WTC11 (cell line): ENCODE data around the gene ERH. TPM values are rescaled to one million over a fixed set of nuclear protein-coding genes. Genes with fewer than 3 reads are reported as not detected.

Source experiments
- ATAC-seq: fragments of 200-7000 bp; cut with Tn5 transposase; 2 replicates; pipeline ENCODE4 v1.10.0; 2021; ENCODE audit warnings: mild to moderate bottlenecking, moderate library complexity
- CTCF ChIA-PET: fragments of 300-600 bp; sonication (Branson Sonifier 250); formaldehyde crosslinking; loops from one replicate; lab custom pipeline; 2021; ENCODE audit warnings: antibody characterized with exemption; lab: Charles Lee
- POLR2A ChIA-PET: fragments of 350-600 bp; sonication (Branson Sonifier 250); formaldehyde crosslinking; loops from one replicate; lab custom pipeline; 2021; ENCODE audit warnings: antibody characterized with exemption; lab: Charles Lee
- DNase-seq: peaks from one replicate; pipeline ENCODE4 v3.0.0; 2021; ENCODE audit warnings: low spot score
- H3K27ac Mint-ChIP-seq: 2 replicates; pipeline ENCODE4 v1.8.0; 2021; ENCODE audit warnings: mixed read lengths
- H3K27me3 Mint-ChIP-seq: 2 replicates; pipeline ENCODE4 v1.8.0; 2021; ENCODE audit warnings: low read depth, mild to moderate bottlenecking, moderate library complexity, mixed read lengths
- H3K36me3 Mint-ChIP-seq: 2 replicates; pipeline ENCODE4 v1.8.0; 2021; ENCODE audit warnings: mixed read lengths
- H3K4me1 Mint-ChIP-seq: 2 replicates; pipeline ENCODE4 v1.8.0; 2022; ENCODE audit warnings: mixed read lengths
- H3K4me3 Mint-ChIP-seq: 2 replicates; pipeline ENCODE4 v1.8.0; 2021; ENCODE audit warnings: mild to moderate bottlenecking, moderate library complexity, mixed read lengths
- H3K9me3 Mint-ChIP-seq: 2 replicates; pipeline ENCODE4 v1.8.0; 2021; ENCODE audit warnings: mixed read lengths
- CDX4 ChIP-seq: fragments of 250-450 bp; sonication (Bioruptor Pico); IDR thresholded peaks from 2 replicates; pipeline ENCODE4 v1.9.0; 2021; ENCODE audit warnings: moderate library complexity, mild to moderate bottlenecking, inconsistent platforms, borderline replicate concordance
- EMX1 ChIP-seq: fragments of 250-450 bp; sonication (Bioruptor Pico); IDR thresholded peaks from 2 replicates; pipeline ENCODE4 v1.8.0; 2021; ENCODE audit warnings: mild to moderate bottlenecking
- ETV6 ChIP-seq: sonication (generic); formaldehyde crosslinking; IDR thresholded peaks from 2 replicates; pipeline ENCODE4 v1.8.1; 2022; ENCODE audit warnings: mild to moderate bottlenecking, missing genetic modification reagents
- FOXJ3 ChIP-seq: sonication (generic); formaldehyde crosslinking; IDR thresholded peaks from 2 replicates; pipeline ENCODE4 v1.9.0; 2021; ENCODE audit warnings: missing genetic modification reagents, mild to moderate bottlenecking, borderline replicate concordance
- FOXP1 ChIP-seq: sonication (generic); formaldehyde crosslinking; IDR thresholded peaks from 2 replicates; pipeline ENCODE4 v1.8.0; 2022; ENCODE audit warnings: missing genetic modification reagents, mild to moderate bottlenecking, moderate library complexity, borderline replicate concordance
- GABPB1 ChIP-seq: sonication (generic); formaldehyde crosslinking; IDR thresholded peaks from 2 replicates; pipeline ENCODE4 v1.8.1; 2023; ENCODE audit warnings: mild to moderate bottlenecking, missing genetic modification reagents
- JUN ChIP-seq: sonication (generic); formaldehyde crosslinking; IDR thresholded peaks from 2 replicates; pipeline ENCODE4 v1.8.0; 2023; ENCODE audit warnings: mild to moderate bottlenecking, missing genetic modification reagents
- NFE2L1 ChIP-seq: sonication (generic); formaldehyde crosslinking; IDR thresholded peaks from 2 replicates; pipeline ENCODE4 v1.8.1; 2023; ENCODE audit warnings: missing genetic modification reagents
- PRRX2 ChIP-seq: fragments of 250-450 bp; sonication (Bioruptor Pico); IDR thresholded peaks from 2 replicates; pipeline ENCODE4 v1.8.0; 2021; ENCODE audit warnings: mild to moderate bottlenecking
- SMAD4 ChIP-seq: sonication (generic); formaldehyde crosslinking; IDR thresholded peaks from 2 replicates; pipeline ENCODE4 v1.8.0; 2022; ENCODE audit warnings: mild to moderate bottlenecking, missing genetic modification reagents
- ZNF138 ChIP-seq: sonication (generic); formaldehyde crosslinking; conservative IDR thresholded peaks from 2 replicates; pipeline ENCODE4 v1.8.1; 2022; ENCODE audit warnings: mild to moderate bottlenecking, moderate library complexity, missing genetic modification reagents
- total RNA-seq: library from RNA; stranded (reverse); gene quantifications from 3 replicates; pipeline ENCODE4 v1.2.3, GENCODE V29; 2021
- TF ChIP-seq, protein P1 (sequence below): sonication (generic); formaldehyde crosslinking; IDR thresholded peaks from 2 replicates; pipeline ENCODE4 v1.8.0; 2023; ENCODE audit warnings: mild to moderate bottlenecking, missing genetic modification reagents
- TF ChIP-seq, protein P2 (sequence below): fragments of 250-450 bp; sonication (Bioruptor Pico); IDR thresholded peaks from 2 replicates; pipeline ENCODE4 v1.9.0; 2021; ENCODE audit warnings: mild to moderate bottlenecking
- TF ChIP-seq, protein P3 (sequence below): sonication (generic); formaldehyde crosslinking; IDR thresholded peaks from 2 replicates; pipeline ENCODE4 v1.8.0; 2022; ENCODE audit warnings: mild to moderate bottlenecking, missing genetic modification reagents
- TF ChIP-seq, protein P4 (sequence below): fragments of 250-450 bp; sonication (Bioruptor Pico); IDR thresholded peaks from 2 replicates; pipeline ENCODE4 v1.9.0; 2021; ENCODE audit warnings: mild to moderate bottlenecking, borderline replicate concordance
- TF ChIP-seq, protein P5 (sequence below): sonication (generic); formaldehyde crosslinking; IDR thresholded peaks from 2 replicates; pipeline ENCODE4 v1.8.1; 2022; ENCODE audit warnings: missing genetic modification reagents, borderline replicate concordance
- TF ChIP-seq, protein P6 (sequence below): sonication (generic); formaldehyde crosslinking; IDR thresholded peaks from 2 replicates; pipeline ENCODE4 v1.8.0; 2022; ENCODE audit warnings: mild to moderate bottlenecking, missing genetic modification reagents

The ERH gene
- total RNA-seq, 1 experiment from 2014 or later = 363 TPM

DNA sequence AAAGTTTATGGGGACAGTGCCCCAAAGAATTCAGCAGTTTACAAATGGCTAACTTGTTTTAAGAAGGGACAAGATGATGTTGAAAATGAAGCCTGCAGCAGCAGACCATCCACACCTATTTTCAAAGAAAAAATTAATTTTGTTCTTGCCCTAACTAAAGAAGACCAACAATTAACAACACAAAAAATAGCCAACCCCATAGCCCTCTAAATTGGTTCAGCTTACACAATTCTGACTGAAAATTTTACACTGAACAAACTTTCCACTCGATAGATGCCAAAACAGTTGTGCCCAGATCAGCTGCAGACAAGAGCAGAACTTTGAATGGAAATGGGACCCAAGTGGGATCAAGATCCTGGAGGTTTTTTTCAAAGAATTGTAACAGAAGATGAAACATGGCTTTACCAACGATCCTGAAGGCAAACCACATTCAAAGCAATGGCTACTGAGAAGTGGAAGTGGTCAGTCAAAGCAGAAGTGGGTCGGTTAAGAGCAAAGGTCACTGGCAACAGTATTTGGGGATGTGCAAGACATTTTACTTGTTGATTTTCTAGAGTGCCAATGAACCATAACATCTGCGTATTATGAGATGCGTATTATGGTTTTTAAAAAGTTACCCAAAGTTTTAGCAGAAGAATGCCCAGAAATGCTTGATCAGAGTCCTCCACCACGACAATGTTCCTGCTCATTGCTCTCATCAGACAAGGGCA is 30.3 kb upstream of the ERH start:
- ATAC-seq (no peak), DNase-seq (no peak)
- H3K27ac Mint-ChIP-seq = no peak overlapping the region
- no peak overlapping the region for H3K4me3 Mint-ChIP-seq
- peaks cover 20% of the 10 kb centered on the region for H3K36me3 Mint-ChIP-seq
- ChIA-PET POLR2A (no interaction called here), CTCF (no interaction called here)
- H3K9me3 Mint-ChIP-seq = no peaks in the 10 kb centered on the region
- no peaks in the 10 kb centered on the region for H3K27me3 Mint-ChIP-seq
- H3K4me1 Mint-ChIP-seq = no peaks in the 10 kb centered on the region
- TF ChIP-seq SMAD4 (CRISPR knock-in tag) (no peak), EMX1 (CRISPR knock-in tag) (no peak), JUN (no peak), FOXP1 (CRISPR knock-in tag) (no peak), ZNF138 (no peak), PRRX2 (no peak), GABPB1 (no peak)
- TF ChIP-seq, protein P1, sequence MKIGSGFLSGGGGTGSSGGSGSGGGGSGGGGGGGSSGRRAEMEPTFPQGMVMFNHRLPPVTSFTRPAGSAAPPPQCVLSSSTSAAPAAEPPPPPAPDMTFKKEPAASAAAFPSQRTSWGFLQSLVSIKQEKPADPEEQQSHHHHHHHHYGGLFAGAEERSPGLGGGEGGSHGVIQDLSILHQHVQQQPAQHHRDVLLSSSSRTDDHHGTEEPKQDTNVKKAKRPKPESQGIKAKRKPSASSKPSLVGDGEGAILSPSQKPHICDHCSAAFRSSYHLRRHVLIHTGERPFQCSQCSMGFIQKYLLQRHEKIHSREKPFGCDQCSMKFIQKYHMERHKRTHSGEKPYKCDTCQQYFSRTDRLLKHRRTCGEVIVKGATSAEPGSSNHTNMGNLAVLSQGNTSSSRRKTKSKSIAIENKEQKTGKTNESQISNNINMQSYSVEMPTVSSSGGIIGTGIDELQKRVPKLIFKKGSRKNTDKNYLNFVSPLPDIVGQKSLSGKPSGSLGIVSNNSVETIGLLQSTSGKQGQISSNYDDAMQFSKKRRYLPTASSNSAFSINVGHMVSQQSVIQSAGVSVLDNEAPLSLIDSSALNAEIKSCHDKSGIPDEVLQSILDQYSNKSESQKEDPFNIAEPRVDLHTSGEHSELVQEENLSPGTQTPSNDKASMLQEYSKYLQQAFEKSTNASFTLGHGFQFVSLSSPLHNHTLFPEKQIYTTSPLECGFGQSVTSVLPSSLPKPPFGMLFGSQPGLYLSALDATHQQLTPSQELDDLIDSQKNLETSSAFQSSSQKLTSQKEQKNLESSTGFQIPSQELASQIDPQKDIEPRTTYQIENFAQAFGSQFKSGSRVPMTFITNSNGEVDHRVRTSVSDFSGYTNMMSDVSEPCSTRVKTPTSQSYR (CRISPR knock-in tag) = no peak
- TF ChIP-seq, protein P2, sequence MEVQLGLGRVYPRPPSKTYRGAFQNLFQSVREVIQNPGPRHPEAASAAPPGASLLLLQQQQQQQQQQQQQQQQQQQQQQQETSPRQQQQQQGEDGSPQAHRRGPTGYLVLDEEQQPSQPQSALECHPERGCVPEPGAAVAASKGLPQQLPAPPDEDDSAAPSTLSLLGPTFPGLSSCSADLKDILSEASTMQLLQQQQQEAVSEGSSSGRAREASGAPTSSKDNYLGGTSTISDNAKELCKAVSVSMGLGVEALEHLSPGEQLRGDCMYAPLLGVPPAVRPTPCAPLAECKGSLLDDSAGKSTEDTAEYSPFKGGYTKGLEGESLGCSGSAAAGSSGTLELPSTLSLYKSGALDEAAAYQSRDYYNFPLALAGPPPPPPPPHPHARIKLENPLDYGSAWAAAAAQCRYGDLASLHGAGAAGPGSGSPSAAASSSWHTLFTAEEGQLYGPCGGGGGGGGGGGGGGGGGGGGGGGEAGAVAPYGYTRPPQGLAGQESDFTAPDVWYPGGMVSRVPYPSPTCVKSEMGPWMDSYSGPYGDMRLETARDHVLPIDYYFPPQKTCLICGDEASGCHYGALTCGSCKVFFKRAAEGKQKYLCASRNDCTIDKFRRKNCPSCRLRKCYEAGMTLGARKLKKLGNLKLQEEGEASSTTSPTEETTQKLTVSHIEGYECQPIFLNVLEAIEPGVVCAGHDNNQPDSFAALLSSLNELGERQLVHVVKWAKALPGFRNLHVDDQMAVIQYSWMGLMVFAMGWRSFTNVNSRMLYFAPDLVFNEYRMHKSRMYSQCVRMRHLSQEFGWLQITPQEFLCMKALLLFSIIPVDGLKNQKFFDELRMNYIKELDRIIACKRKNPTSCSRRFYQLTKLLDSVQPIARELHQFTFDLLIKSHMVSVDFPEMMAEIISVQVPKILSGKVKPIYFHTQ (CRISPR knock-in tag) = no peak
- TF ChIP-seq, protein P3, sequence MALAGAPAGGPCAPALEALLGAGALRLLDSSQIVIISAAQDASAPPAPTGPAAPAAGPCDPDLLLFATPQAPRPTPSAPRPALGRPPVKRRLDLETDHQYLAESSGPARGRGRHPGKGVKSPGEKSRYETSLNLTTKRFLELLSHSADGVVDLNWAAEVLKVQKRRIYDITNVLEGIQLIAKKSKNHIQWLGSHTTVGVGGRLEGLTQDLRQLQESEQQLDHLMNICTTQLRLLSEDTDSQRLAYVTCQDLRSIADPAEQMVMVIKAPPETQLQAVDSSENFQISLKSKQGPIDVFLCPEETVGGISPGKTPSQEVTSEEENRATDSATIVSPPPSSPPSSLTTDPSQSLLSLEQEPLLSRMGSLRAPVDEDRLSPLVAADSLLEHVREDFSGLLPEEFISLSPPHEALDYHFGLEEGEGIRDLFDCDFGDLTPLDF (CRISPR knock-in tag) = no peak
- TF ChIP-seq, protein P4, sequence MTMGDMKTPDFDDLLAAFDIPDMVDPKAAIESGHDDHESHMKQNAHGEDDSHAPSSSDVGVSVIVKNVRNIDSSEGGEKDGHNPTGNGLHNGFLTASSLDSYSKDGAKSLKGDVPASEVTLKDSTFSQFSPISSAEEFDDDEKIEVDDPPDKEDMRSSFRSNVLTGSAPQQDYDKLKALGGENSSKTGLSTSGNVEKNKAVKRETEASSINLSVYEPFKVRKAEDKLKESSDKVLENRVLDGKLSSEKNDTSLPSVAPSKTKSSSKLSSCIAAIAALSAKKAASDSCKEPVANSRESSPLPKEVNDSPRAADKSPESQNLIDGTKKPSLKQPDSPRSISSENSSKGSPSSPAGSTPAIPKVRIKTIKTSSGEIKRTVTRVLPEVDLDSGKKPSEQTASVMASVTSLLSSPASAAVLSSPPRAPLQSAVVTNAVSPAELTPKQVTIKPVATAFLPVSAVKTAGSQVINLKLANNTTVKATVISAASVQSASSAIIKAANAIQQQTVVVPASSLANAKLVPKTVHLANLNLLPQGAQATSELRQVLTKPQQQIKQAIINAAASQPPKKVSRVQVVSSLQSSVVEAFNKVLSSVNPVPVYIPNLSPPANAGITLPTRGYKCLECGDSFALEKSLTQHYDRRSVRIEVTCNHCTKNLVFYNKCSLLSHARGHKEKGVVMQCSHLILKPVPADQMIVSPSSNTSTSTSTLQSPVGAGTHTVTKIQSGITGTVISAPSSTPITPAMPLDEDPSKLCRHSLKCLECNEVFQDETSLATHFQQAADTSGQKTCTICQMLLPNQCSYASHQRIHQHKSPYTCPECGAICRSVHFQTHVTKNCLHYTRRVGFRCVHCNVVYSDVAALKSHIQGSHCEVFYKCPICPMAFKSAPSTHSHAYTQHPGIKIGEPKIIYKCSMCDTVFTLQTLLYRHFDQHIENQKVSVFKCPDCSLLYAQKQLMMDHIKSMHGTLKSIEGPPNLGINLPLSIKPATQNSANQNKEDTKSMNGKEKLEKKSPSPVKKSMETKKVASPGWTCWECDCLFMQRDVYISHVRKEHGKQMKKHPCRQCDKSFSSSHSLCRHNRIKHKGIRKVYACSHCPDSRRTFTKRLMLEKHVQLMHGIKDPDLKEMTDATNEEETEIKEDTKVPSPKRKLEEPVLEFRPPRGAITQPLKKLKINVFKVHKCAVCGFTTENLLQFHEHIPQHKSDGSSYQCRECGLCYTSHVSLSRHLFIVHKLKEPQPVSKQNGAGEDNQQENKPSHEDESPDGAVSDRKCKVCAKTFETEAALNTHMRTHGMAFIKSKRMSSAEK (CRISPR knock-in tag) = no peak

DNA sequence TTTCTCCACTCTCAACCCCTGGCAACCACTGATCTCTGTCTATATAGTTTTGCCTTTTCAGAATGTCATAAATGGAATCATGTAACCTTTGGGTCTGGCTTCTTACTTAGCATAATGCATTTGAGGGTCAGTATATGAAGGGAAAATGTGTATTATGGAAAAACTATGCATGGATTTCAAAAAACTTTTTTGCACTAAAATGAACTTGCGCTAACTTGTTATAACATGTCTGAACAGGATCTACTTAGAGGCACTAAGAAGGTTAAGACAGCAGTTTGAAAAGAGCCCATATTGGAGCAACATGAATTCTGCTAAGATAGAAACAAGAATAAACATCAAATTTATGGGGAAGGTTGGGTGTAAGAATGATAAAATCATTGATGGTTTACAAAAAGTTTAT is 29.5 kb upstream of the ERH start:
- CTCF ChIA-PET = interaction anchor here (0.7 kb wide), 1 partner anchor 321 kb away, joined by 3 read pairs; no protein-coding TSS in a partner anchor
- Mint-ChIP-seq H3K36me3 (peaks cover 21% of the 10 kb centered on the region), H3K27me3 (no peaks in the 10 kb centered on the region), H3K9me3 (no peaks in the 10 kb centered on the region), H3K4me3 (no peak overlapping the region), H3K4me1 (no peaks in the 10 kb centered on the region), H3K27ac (peak overlapping the region; percentile 14; the same call in 1 of the 2 replicates)
- DNase-seq (no peak), ATAC-seq (no peak)
- POLR2A ChIA-PET = no interaction called here
- TF ChIP-seq, protein P5, sequence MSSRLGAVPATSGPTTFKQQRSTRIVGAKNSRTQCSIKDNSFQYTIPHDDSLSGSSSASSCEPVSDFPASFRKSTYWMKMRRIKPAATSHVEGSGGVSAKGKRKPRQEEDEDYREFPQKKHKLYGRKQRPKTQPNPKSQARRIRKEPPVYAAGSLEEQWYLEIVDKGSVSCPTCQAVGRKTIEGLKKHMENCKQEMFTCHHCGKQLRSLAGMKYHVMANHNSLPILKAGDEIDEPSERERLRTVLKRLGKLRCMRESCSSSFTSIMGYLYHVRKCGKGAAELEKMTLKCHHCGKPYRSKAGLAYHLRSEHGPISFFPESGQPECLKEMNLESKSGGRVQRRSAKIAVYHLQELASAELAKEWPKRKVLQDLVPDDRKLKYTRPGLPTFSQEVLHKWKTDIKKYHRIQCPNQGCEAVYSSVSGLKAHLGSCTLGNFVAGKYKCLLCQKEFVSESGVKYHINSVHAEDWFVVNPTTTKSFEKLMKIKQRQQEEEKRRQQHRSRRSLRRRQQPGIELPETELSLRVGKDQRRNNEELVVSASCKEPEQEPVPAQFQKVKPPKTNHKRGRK = no peak
- TF ChIP-seq FOXJ3 (CRISPR knock-in tag) (no peak), ETV6 (no peak), CDX4 (CRISPR knock-in tag) (no peak), NFE2L1 (CRISPR knock-in tag) (no peak), JUN (no peak)
- TF ChIP-seq, protein P6, sequence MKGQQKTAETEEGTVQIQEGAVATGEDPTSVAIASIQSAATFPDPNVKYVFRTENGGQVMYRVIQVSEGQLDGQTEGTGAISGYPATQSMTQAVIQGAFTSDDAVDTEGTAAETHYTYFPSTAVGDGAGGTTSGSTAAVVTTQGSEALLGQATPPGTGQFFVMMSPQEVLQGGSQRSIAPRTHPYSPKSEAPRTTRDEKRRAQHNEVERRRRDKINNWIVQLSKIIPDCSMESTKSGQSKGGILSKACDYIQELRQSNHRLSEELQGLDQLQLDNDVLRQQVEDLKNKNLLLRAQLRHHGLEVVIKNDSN (CRISPR knock-in tag) = no peak
- TF ChIP-seq, protein P2 (CRISPR knock-in tag) = no peak
